Iris pigment epithelial cell (primary cell): Measurements from ENCODE around the gene CNRIP1.

ENCODE experiments used
- DNase-seq: peaks from one replicate; pipeline ENCODE4 v3.0.0-alpha.2; 2011; ENCODE audit warnings: low read depth

Gene CNRIP1

GRCh38 chr2:68292108-68292710, 27.5 kb downstream of the CNRIP1 start:
- DNase-seq: peak; percentile 40

GRCh38 chr2:68291314-68291713, 28.4 kb downstream of the CNRIP1 start:
- DNase-seq: no peak

DNA sequence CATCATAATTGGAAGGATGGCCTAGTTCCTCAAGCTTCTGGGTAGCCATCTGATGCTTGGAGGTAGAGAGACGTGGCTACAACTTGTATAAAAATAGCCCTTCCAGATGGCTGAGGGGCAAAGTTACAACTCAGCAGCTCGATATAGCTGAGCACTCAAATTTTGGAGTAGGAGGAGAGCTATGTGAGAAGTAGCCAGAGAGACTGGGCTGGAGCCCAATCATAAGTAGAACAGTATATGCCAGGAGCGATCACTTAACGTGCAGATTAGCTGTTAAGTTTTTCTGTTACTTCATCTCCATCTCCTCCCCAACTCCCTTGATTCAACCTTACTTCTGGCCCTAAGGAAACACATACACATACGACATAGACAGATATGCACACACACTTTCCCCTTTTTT, 28.8 kb downstream of the CNRIP1 start:
- no peak for DNase-seq

GRCh38 chr2:68287580-68288441, 31.9 kb downstream of the CNRIP1 start:
- DNase-seq: peak; percentile 82

- DNase-seq: peak; percentile 65
Measured at GRCh38 chr2:68284896-68285295, 34.9 kb downstream of the CNRIP1 start.

- no peak for DNase-seq
Measured at GRCh38 chr2:68283419-68283812, 36.3 kb downstream of the CNRIP1 start.

DNA sequence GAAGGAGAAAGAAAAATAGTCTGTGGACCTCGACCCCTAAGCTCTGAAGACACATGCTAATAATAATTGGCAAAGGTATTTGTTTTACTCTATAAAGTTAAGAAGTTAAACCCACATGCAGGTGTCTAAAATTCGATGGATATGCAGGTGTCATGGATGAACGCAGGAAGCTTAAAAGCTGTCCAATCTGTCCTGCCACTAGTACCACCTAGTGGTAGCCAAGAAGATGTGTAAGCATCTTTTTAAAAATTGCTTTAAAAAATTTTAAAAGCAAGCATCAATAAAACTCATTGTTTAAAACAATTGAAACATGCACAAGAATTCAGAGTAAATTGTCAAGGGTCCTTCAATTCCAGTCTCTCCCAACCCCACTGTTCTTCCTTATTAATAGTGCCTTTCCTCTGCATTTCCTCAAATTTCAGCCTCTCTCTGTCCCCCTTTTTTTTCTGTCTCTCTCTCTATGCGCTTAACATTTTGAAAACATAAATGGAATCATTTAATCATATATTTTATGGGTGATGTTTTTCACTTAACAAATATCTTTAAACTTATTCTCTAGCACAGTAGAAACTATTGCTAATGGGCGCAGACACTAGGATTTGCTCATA, 36.8 kb downstream of the CNRIP1 start:
- DNase-seq: peak; percentile 54

- no peak for DNase-seq
Measured at GRCh38 chr2:68280796-68281195, 39.0 kb downstream of the CNRIP1 start.

DNA sequence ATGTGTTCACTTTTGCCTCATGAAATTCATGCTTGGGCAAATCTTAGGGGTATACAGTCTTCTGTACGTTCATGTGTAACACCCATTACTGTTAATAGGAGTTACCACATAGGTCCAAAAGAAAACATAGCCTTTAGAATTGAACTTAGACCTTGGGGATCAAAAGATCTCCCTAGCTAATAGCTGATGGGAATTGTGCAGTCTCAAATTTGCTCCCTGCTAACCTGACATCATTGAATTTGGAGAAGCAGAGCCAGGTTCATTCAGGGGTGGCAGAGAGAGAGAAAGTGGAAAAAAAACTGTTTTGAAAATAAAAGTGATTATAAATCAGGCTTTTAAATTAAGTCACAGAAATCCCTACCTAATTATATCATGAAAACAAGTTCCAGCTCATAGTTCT, 39.4 kb downstream of the CNRIP1 start:
- DNase-seq: no peak

- DNase-seq: no peak
Measured at GRCh38 chr2:68279691-68280090, 40.1 kb downstream of the CNRIP1 start.

DNA sequence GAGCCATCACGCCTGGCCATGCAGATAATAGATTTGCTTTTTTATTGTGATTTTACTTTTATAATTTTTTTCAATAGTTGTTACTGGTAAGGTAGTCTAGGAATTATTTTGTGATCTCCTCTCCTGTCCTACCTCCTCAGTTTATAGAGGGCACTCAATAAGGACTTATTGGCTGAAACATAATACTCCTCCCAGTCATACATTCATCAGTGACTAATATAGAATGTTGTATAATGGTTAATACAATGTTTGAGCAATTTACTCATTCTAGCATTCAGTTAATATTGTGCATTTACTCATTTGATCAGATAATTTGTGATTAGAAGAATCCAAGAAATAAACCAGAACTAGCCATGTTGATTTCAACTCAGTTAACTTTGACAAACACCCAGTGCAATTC, 41.6 kb downstream of the CNRIP1 start:
- no peak for DNase-seq

GRCh38 chr2:68274022-68274421, 45.7 kb downstream of the CNRIP1 start:
- no peak for DNase-seq

GRCh38 chr2:68272246-68272994, 47.3 kb downstream of the CNRIP1 start:
- DNase-seq: no peak

DNA sequence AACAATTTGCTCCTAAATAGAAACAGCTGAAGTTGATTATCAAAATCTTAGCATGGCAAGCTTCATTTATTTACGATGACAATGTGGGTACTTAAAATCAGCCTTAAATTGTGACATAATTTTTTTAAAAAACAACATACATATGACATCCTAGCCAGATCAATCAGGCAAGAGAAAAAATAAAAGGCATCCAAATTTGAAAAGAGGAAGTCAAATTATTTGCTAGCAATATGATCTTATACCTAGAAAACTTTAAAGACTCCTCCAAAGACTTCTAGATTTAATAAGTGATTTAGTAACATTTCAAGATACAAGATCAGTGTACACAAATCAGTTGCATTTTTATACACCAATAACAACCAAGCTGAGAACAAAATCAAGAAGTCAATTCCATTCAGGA, 53.1 kb downstream of the CNRIP1 start:
- DNase-seq: no peak

DNA sequence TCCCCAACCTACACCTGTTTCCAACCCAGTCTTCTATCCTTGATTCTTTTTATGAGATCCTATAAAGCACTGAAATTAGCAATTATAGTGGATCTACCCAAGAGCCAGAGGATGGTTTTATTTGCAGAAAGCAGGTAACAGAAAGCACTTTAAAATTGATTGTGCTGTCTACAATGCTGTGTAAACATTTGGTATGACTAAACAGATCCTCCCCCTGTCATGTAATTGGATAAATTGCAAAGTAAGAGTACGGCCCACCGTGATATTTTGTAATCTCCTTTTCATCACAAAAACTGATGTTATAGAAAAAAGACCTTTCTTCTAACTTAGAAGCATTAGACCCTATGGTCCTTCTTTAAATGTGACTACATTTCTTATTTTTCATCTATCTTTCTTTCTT, 56.1 kb downstream of the CNRIP1 start:
- no peak for DNase-seq

DNA sequence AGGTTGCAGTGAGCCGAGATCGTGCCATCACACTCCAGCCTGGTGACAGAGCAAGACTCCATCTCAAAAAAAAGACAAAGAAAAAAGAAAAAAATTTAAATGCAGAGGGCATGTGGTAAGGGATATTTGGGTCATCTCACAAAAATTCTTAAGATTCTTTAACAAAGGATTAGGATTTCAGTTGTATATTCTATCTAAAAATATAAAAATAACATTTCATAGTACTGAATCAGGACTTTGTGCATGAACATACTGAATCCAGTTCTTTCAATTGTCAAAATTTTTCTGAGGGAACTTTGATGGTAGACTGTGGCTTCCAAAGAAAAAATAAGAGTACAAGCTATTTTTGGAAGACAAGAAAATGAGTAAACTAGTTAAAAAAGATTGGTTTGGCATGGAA, 60.9 kb downstream of the CNRIP1 start:
- DNase-seq: no peak

- peak; percentile 41 for DNase-seq
Measured at GRCh38 chr2:68256093-68256450, 63.7 kb downstream of the CNRIP1 start.

DNA sequence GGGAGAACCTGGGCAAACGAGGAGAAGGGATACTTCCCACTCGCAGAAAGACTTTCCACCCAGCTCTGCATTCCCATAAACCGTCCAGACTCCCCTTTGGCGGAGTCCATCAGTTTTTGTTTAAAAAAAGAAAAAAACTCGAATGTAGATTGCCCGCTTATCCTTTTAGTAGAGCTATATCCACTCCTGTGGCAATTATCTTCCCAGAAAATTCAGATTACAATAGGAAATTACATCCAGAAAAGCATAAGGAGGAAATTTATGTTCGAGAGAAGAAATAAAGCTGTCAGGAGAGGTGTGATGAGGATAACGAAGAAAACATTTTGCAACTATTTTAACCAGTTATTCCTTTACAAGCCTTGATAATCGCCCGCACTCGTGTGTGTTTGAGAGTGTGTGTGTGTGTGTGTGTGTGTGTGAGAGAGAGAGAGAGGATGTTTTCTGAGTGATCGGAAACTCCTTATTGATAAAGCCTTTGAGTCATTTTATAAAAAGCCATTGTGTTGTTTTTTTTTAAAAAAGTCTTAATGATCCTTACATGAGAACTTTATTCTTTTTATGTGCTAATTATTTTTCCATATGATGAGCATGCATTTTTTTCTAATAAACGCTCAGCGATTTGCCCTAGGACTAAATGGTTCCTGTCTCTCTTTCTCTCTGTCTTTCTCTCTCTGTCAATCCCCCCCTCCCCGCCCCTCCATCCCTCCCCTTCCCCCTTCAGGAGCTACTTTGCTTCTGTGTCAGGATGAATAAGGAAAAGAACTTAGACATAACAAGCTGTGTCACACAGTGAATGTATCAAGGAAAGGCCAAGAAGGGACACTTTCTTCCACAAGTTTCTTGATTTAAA, 66.3 kb downstream of the CNRIP1 start:
- DNase-seq: peak; percentile 21

GRCh38 chr2:68252400-68253218, 67.1 kb downstream of the CNRIP1 start, which contains the start of gene PPP3R1:
TSS of gene PPP3R1 (minus strand) at chr2:68252532. CDS start at chr2:68252127, 405 bp downstream.
- DNase-seq: peak; percentile 97

DNA sequence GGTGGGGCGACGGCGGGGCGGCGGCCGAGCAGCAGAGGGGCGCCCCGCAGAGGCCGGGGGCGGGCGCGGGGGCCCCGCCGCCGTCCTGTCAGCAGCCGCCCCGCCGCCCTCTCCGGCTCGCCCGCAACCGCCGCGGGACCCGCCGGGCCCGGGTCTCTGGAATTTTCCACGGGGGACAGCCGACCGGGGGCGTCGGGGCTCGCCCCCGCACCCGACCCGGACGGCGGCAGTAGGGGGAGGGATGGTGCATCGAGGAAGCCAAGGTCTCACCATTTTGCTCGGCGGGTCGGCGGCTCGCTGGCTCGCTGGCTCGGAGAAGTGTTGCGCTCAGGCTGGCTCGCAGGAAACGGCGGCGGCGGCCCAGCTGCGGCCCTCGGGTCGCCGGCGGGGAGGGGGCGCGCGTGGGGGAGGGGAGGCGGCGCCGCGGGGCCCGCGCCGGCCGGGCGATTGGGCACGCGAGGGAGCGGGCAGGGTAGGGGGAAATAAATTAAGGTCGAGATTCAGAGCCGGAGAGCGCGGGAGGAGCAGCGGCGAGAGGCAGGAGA, 67.8 kb downstream of the CNRIP1 start:
- no peak for DNase-seq
